GM10847 (cell line): Measurements from ENCODE around the gene HOXA9.

ENCODE experiments used
- POLR2A ChIP-seq: IDR thresholded peaks from 2 replicates; pipeline ENCODE4 v1.6.1; 2011; ENCODE audit not compliant: insufficient read length; ENCODE audit errors: extremely low read depth

The HOXA9 gene

GRCh38 chr7:27194686-27195379 lies 29.5 kb upstream of the HOXA9 start:
- no peak for TF ChIP-seq POLR2A

- TF ChIP-seq POLR2A: no peak
Observed at GRCh38 chr7:27194002-27194352, 28.6 kb upstream of the HOXA9 start.

GRCh38 chr7:27193335-27194001 lies 28.1 kb upstream of the HOXA9 start:
- TF ChIP-seq POLR2A: no peak

GRCh38 chr7:27192546-27193334 lies 27.4 kb upstream of the HOXA9 start:
- no peak for TF ChIP-seq POLR2A

GRCh38 chr7:27191833-27192545 lies 26.7 kb upstream of the HOXA9 start:
- no peak for TF ChIP-seq POLR2A

GRCh38 chr7:27191161-27191731 lies 25.9 kb upstream of the HOXA9 start:
- TF ChIP-seq POLR2A: no peak

- no peak for TF ChIP-seq POLR2A
Observed at GRCh38 chr7:27189997-27190748, 24.8 kb upstream of the HOXA9 start.

GRCh38 chr7:27189295-27189996 lies 24.1 kb upstream of the HOXA9 start:
- TF ChIP-seq POLR2A: no peak

- no peak for TF ChIP-seq POLR2A
Observed at GRCh38 chr7:27188386-27189294, 23.3 kb upstream of the HOXA9 start.

GRCh38 chr7:27187475-27188385 lies 22.4 kb upstream of the HOXA9 start:
- TF ChIP-seq POLR2A: no peak

GRCh38 chr7:27186668-27187474 lies 21.5 kb upstream of the HOXA9 start:
- TF ChIP-seq POLR2A: no peak
